HEK293 (cell line): ENCODE results near the gene BMF.
A peak's percentile ranks its signal among the peaks of the same experiment; 100 is the strongest.

ENCODE experiments used
- CTCF ChIA-PET: fragments of 350-600 bp; formaldehyde crosslinking; extraction: SDS; loops from one replicate; lab custom pipeline; 2021; ENCODE audit warnings: antibody characterized with exemption; lab: Yijun Ruan, JAX
- POLR2A ChIA-PET: fragments of 300-600 bp; formaldehyde crosslinking; extraction: SDS; loops from one replicate; lab custom pipeline; 2020; ENCODE audit warnings: antibody characterized with exemption, inconsistent platforms; lab: Yijun Ruan, JAX
- H3K27ac ChIP-seq: fragments of 200-500 bp; sonication (Bioruptor generic); 2 replicates; pipeline ENCODE4 v1.5.1; 2014; ENCODE audit warnings: low read depth, low read length, control low read depth, inconsistent platforms; ENCODE audit errors: extremely low read depth
- H3K36me3 ChIP-seq, 2 experiments: fragments of 200-500 bp in 1 of 2; sonication (Bioruptor generic) in 1 of 2; 1 replicate in 1 of 2; 2 replicates in 1 of 2; pipeline ENCODE4 v1.5.1; 2014 to 2017; ENCODE audit warnings: inconsistent platforms in 2 of 2, low read length in 2 of 2; ENCODE audit not compliant: control insufficient read depth in 2 of 2, insufficient read depth in 1 of 2
- H3K4me1 ChIP-seq: fragments of 200-500 bp; sonication (Bioruptor generic); 2 replicates; pipeline ENCODE4 v1.5.1; 2014; ENCODE audit warnings: mild to moderate bottlenecking, low read length, inconsistent platforms; ENCODE audit not compliant: control insufficient read depth, insufficient read depth
- H3K4me3 ChIP-seq: 2 replicates; pipeline ENCODE4 v1.5.1; 2011; ENCODE audit warnings: low read depth, mild to moderate bottlenecking, control low read depth, low read length, moderate library complexity
- H3K9me3 ChIP-seq: fragments of 200-500 bp; sonication (Bioruptor generic); 2 replicates; pipeline ENCODE4 v1.5.1; 2014; ENCODE audit warnings: low read depth, low read length, inconsistent platforms; ENCODE audit not compliant: control insufficient read depth, insufficient read depth
- BCL11B ChIP-seq: fragments of 450-650 bp; formaldehyde crosslinking; IDR thresholded peaks from 2 replicates; pipeline ENCODE4 v1.5.1; 2016; ENCODE audit warnings: low read depth, missing biosample characterization, missing genetic modification characterization
- BCL6B ChIP-seq: fragments of 450-650 bp; formaldehyde crosslinking; IDR thresholded peaks from 2 replicates; pipeline ENCODE4 v1.5.1; 2017; ENCODE audit warnings: missing biosample characterization, missing genetic modification characterization
- GLI2 ChIP-seq: fragments of 450-650 bp; formaldehyde crosslinking; IDR thresholded peaks from 2 replicates; pipeline ENCODE4; 2017; ENCODE audit warnings: missing biosample characterization, missing genetic modification characterization, low read depth, borderline replicate concordance
- PATZ1 ChIP-seq: fragments of 450-650 bp; formaldehyde crosslinking; IDR thresholded peaks from 2 replicates; pipeline ENCODE4 v1.5.1; 2016; ENCODE audit warnings: missing biosample characterization, missing genetic modification characterization
- PRDM10 ChIP-seq: fragments of 450-650 bp; formaldehyde crosslinking; IDR thresholded peaks from 2 replicates; pipeline ENCODE4 v1.5.1; 2016; ENCODE audit warnings: missing biosample characterization, missing genetic modification characterization
- PRDM6 ChIP-seq: fragments of 450-650 bp; formaldehyde crosslinking; IDR thresholded peaks from 2 replicates; pipeline ENCODE4 v1.5.1; 2017; ENCODE audit warnings: missing biosample characterization, missing genetic modification characterization
- SALL2 ChIP-seq: fragments of 450-650 bp; formaldehyde crosslinking; IDR thresholded peaks from 2 replicates; pipeline ENCODE4 v1.5.0; 2017; ENCODE audit warnings: missing biosample characterization, mild to moderate bottlenecking, missing genetic modification characterization, borderline replicate concordance
- ZBTB6 ChIP-seq: fragments of 450-650 bp; formaldehyde crosslinking; IDR thresholded peaks from 2 replicates; pipeline ENCODE4 v1.5.1; 2017; ENCODE audit warnings: missing biosample characterization, missing genetic modification characterization
- ZBTB7A ChIP-seq: fragments of 450-650 bp; formaldehyde crosslinking; IDR thresholded peaks from 2 replicates; pipeline ENCODE4 v1.5.1; 2016; ENCODE audit warnings: low read depth, missing biosample characterization, missing genetic modification characterization
- ZEB2 ChIP-seq: fragments of 450-650 bp; formaldehyde crosslinking; IDR thresholded peaks from 2 replicates; pipeline ENCODE4 v1.5.1; 2016; ENCODE audit warnings: missing biosample characterization, missing genetic modification characterization
- ZNF10 ChIP-seq: fragments of 450-650 bp; formaldehyde crosslinking; IDR thresholded peaks from 2 replicates; pipeline ENCODE4 v1.5.1; 2017; ENCODE audit warnings: missing biosample characterization, missing genetic modification characterization
- ZNF146 ChIP-seq: fragments of 450-650 bp; formaldehyde crosslinking; IDR thresholded peaks from 2 replicates; pipeline ENCODE4 v1.5.1; 2016; ENCODE audit warnings: missing biosample characterization, missing genetic modification characterization
- ZNF24 ChIP-seq: fragments of 450-650 bp; formaldehyde crosslinking; IDR thresholded peaks from 2 replicates; pipeline ENCODE4 v1.5.1; 2016; ENCODE audit warnings: missing biosample characterization, missing genetic modification characterization
- ZNF324 ChIP-seq: fragments of 450-650 bp; formaldehyde crosslinking; IDR thresholded peaks from 2 replicates; pipeline ENCODE4 v1.5.1; 2016; ENCODE audit warnings: missing biosample characterization, missing genetic modification characterization
- ZNF341 ChIP-seq: fragments of 450-650 bp; formaldehyde crosslinking; IDR thresholded peaks from 2 replicates; pipeline ENCODE4; 2016; ENCODE audit warnings: low read depth, missing biosample characterization, missing genetic modification characterization
- ZNF37A ChIP-seq: fragments of 450-650 bp; IDR thresholded peaks from 2 replicates; pipeline ENCODE4 v1.5.1; 2018; ENCODE audit warnings: missing biosample characterization, missing genetic modification characterization
- ZNF510 ChIP-seq: fragments of 450-650 bp; formaldehyde crosslinking; IDR thresholded peaks from 2 replicates; pipeline ENCODE4 v1.5.1; 2018; ENCODE audit warnings: mild to moderate bottlenecking, missing genetic modification characterization, missing biosample characterization; ENCODE audit not compliant: insufficient replicate concordance
- ZNF544 ChIP-seq: fragments of 450-650 bp; formaldehyde crosslinking; IDR thresholded peaks from 2 replicates; pipeline ENCODE4 v1.5.0; 2017; ENCODE audit warnings: missing biosample characterization, missing genetic modification characterization
- ZNF561 ChIP-seq: fragments of 450-650 bp; IDR thresholded peaks from 2 replicates; pipeline ENCODE4 v1.5.1; 2018; ENCODE audit warnings: missing biosample characterization, missing genetic modification characterization, borderline replicate concordance
- ZNF639 ChIP-seq: fragments of 450-650 bp; formaldehyde crosslinking; IDR thresholded peaks from 2 replicates; pipeline ENCODE4 v1.5.1; 2016; ENCODE audit warnings: missing biosample characterization, missing genetic modification characterization
- ZNF670 ChIP-seq: fragments of 450-650 bp; formaldehyde crosslinking; IDR thresholded peaks from 2 replicates; pipeline ENCODE4 v1.5.1; 2016; ENCODE audit warnings: missing biosample characterization, missing genetic modification characterization, low read depth
- ZNF791 ChIP-seq: fragments of 450-650 bp; formaldehyde crosslinking; IDR thresholded peaks from 2 replicates; pipeline ENCODE4 v1.5.1; 2016; ENCODE audit warnings: missing biosample characterization, missing genetic modification characterization
- ZNF792 ChIP-seq: fragments of 450-650 bp; formaldehyde crosslinking; IDR thresholded peaks from 2 replicates; pipeline ENCODE4 v1.5.1; 2016; ENCODE audit warnings: missing biosample characterization, missing genetic modification characterization
- ZNF830 ChIP-seq: fragments of 450-650 bp; IDR thresholded peaks from 2 replicates; pipeline ENCODE4 v1.5.0; 2018; ENCODE audit warnings: missing biosample characterization, missing genetic modification characterization, low read depth, mild to moderate bottlenecking, moderate library complexity
- ZNF843 ChIP-seq: fragments of 450-650 bp; formaldehyde crosslinking; IDR thresholded peaks from 2 replicates; pipeline ENCODE4 v1.5.1; 2016; ENCODE audit warnings: missing biosample characterization, missing genetic modification characterization

Gene BMF

GRCh38 chr15:40092256-40092978, 16.3 kb downstream of the BMF start:
- ChIA-PET POLR2A (interaction anchor here (1.0 to 7.6 kb wide), 7 partner anchors 9 to 53 kb away, joined by 3 to 52 read pairs (median 10); partner anchors contain the start of genes BMF and SRP14), CTCF (interaction anchor here (0.9 to 8.2 kb wide), 4 partner anchors 12 to 182 kb away, joined by 3 to 44 read pairs (median 6); no protein-coding TSS in a partner anchor)
- Histone ChIP-seq H3K4me1 (peaks cover 53% of the 10 kb centered on the region), H3K27ac (peak overlapping the region; percentile 98), H3K4me3 (no peak overlapping the region), H3K36me3 (peaks cover 0 to 19% of the 10 kb centered on the region in 2 experiments; a peak in 1 of 3 replicates), H3K9me3 (no peaks in the 10 kb centered on the region)
- peak; percentile 97 for TF ChIP-seq ZEB2 (tag by site-specific recombination)
- TF ChIP-seq ZBTB6 (tag by site-specific recombination), result peak; percentile 62; the same call in 1 of the 2 replicates
- TF ChIP-seq ZBTB7A (tag by site-specific recombination), result 0 out of 2 replicates have a peak, but pooled peaks have one; percentile 72
- no peak; the same call in 1 of the 2 replicates for TF ChIP-seq SALL2 (tag by site-specific recombination)
- TF ChIP-seq BCL11B (tag by site-specific recombination), result peak; percentile 99
- TF ChIP-seq PRDM10 (tag by site-specific recombination), result peak; percentile 96
- peak; percentile 29; the same call in 1 of the 2 replicates for TF ChIP-seq ZNF10 (tag by site-specific recombination)
- TF ChIP-seq GLI2 (tag by site-specific recombination), result peak; percentile 36; the same call in 1 of the 2 replicates
- TF ChIP-seq ZNF561 (tag by site-specific recombination), result peak; percentile 96
- no peak for TF ChIP-seq ZNF830 (tag by site-specific recombination)
- TF ChIP-seq ZNF843 (tag by site-specific recombination), result peak; percentile 98
- TF ChIP-seq ZNF510 (tag by site-specific recombination), result peak; percentile 32
- TF ChIP-seq ZNF792 (tag by site-specific recombination), result peak; percentile 86
- peak; percentile 99 for TF ChIP-seq PATZ1
- TF ChIP-seq ZNF37A (tag by site-specific recombination), result no peak
- TF ChIP-seq ZNF324 (tag by site-specific recombination), result peak; percentile 97
- TF ChIP-seq BCL6B, result peak; percentile 87
- TF ChIP-seq ZNF146 (tag by site-specific recombination), result peak; percentile 32; the same call in 1 of the 2 replicates
- TF ChIP-seq ZNF639, result peak; percentile 89
- no peak for TF ChIP-seq ZNF544 (tag by site-specific recombination)
- peak; percentile 94 for TF ChIP-seq ZNF24
- peak; percentile 40; the same call in 1 of the 2 replicates for TF ChIP-seq ZNF341 (tag by site-specific recombination)
- 0 out of 2 replicates have a peak, but pooled peaks have one; percentile 56 for TF ChIP-seq ZNF670 (tag by site-specific recombination)
- peak; percentile 93 for TF ChIP-seq PRDM6 (tag by site-specific recombination)
- no peak for TF ChIP-seq ZNF791
